Mesothelial cell of epicardium (in vitro differentiated cells): ENCODE measurements around the gene IL1RAPL1. TPM values are rescaled to one million over a fixed set of nuclear protein-coding genes. Genes with fewer than 3 reads are reported as not detected.

ENCODE experiments used
- DNase-seq, 2 experiments: peaks; one replicate each; pipeline ENCODE4 v3.0.0; 2021; ENCODE audit warnings: low spot score in 2 of 2; ENCODE audit not compliant: unreplicated experiment in 2 of 2
- H3K27ac Mint-ChIP-seq: 2 replicates; pipeline ENCODE4 v1.8.0; 2021; ENCODE audit warnings: mixed read lengths
- H3K27me3 Mint-ChIP-seq: 2 replicates; pipeline ENCODE4 v1.8.0; 2021; ENCODE audit warnings: low read depth, mixed read lengths
- H3K36me3 Mint-ChIP-seq: 2 replicates; pipeline ENCODE4 v1.8.0; 2021; ENCODE audit warnings: mixed read lengths
- H3K4me1 Mint-ChIP-seq: 2 replicates; pipeline ENCODE4 v1.8.0; 2021; ENCODE audit warnings: mixed read lengths
- H3K4me3 Mint-ChIP-seq: 2 replicates; pipeline ENCODE4 v1.8.0; 2021; ENCODE audit warnings: mild to moderate bottlenecking, moderate library complexity, mixed read lengths
- H3K9me3 Mint-ChIP-seq: 2 replicates; pipeline ENCODE4 v1.8.0; 2021; ENCODE audit warnings: mixed read lengths
- CTCF ChIP-seq: fragments of 200-600 bp; sonication (generic); IDR thresholded peaks from one replicate; pipeline ENCODE4 v1.5.0; 2021; ENCODE audit warnings: antibody characterized with exemption; ENCODE audit not compliant: unreplicated experiment
- total RNA-seq: library from RNA; stranded (reverse); gene quantifications from 3 replicates; pipeline ENCODE4 v1.2.1, GENCODE V29; 2021

IL1RAPL1 gene
- total RNA-seq, 1 donor from 2014 or later, result 17.0 TPM

DNA sequence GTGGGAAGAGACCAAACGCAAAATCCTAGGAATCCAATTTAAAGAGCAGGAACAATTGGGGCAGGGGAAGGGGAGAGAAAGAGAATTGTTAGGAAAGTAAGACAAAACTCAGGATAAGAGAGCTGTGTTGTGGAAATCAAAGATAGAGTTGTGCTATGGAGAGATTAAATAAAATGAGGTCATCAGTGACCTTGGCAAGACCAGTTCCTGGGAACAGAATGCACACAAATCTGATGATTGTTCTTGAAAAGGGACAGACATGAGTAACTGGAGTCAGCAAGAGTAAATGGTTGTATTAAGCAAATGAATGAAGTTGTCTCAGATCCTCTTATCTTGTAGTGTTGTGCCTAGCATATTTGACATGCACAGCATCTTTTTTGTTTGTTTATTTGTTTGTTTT is 267.4 kb downstream of the IL1RAPL1 start:
- H3K36me3 Mint-ChIP-seq, result peaks cover 5% of the 10 kb centered on the region
- no peak for TF ChIP-seq CTCF
- peaks cover 14% of the 10 kb centered on the region for H3K9me3 Mint-ChIP-seq
- H3K27ac Mint-ChIP-seq, result no peak overlapping the region
- no peaks in the 10 kb centered on the region for H3K27me3 Mint-ChIP-seq
- peaks cover 23% of the 10 kb centered on the region for H3K4me1 Mint-ChIP-seq
- DNase-seq, result no peak
- H3K4me3 Mint-ChIP-seq, result no peak overlapping the region

DNA sequence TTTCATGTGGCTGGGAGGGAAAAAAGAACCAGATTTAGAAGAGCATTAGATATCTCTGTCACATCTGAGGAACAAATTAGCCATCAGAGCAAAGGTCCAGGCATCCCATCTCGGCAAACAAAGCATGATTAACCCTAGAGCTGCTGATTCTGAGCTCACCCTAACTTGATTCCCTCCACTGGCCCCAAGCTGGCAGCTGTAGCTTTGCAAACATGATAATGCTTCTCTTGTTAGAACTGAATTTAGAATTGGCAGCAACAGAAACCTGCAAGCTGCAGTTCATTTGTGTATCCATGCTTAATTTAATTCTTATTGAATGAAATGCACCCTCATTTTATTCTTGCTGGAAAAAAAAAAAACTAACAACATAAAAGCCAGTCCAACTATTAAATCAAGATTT is 289.2 kb downstream of the IL1RAPL1 start:
- Mint-ChIP-seq H3K27me3 (no peaks in the 10 kb centered on the region), H3K4me3 (no peak overlapping the region), H3K27ac (no peak overlapping the region), H3K36me3 (peaks cover 4% of the 10 kb centered on the region), H3K4me1 (peaks cover 16% of the 10 kb centered on the region), H3K9me3 (peaks cover 5% of the 10 kb centered on the region)
- no peak for DNase-seq
- TF ChIP-seq CTCF, result no peak

DNA sequence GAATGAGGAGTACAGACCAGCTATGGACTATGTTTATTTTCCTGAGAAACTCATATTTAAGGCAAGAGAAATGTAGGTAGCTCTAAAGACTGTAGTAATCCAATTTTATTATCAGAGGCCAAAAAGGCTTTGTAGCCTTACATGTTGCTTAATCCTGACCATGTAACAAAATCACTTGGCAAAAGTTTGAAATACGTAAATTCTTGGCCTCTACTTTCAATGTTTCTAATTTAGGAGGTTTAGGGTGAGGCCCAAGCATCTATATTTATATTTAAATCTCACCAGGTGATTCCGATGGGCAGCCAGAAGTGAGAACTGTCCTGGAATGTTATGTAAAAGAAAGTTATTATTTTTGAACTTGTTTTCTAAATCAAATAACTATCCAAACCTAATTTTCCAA is 289.7 kb downstream of the IL1RAPL1 start:
- Mint-ChIP-seq H3K27ac (no peak overlapping the region), H3K27me3 (no peaks in the 10 kb centered on the region), H3K4me3 (no peak overlapping the region), H3K9me3 (peaks cover 10% of the 10 kb centered on the region), H3K36me3 (peaks cover 9% of the 10 kb centered on the region), H3K4me1 (peaks cover 15% of the 10 kb centered on the region)
- DNase-seq, result no peak
- TF ChIP-seq CTCF, result no peak

DNA sequence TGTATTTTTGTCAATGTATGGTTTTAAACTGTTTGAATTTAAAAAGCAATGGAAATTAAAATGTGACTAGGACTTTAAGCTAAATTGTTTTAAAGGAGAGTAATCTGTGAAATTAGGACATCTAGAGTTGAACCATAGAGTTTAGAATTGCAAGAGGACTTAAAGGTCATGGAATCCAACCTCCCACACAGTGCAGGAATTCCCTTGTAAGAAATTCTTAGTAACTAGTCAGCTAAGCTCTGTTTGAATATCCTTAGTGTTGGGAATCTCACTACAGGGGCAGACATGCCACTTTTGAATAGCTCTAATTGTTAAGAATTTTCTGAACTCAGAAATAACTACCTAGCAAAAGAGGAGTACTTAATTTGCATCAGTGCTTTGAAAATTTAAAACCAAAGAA is 292.9 kb downstream of the IL1RAPL1 start:
- peaks cover 9% of the 10 kb centered on the region for H3K36me3 Mint-ChIP-seq

DNA sequence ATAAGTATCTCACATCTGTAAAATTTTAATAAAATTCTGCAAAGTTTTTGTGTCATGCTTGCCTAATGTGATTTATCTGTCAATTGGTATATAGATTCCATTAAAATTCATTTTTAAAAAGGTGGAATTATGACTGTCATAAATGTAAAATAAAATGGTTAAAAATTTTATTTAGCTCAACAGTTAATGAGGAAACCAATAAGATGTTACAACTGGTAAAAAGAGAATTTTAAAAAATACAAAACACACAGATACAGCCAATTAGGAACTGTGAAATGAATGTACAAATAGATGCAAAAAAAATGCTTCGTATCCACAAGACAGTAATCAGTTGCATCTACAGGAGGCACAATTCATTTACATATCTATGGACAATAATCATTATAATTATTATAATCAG is 297.6 kb downstream of the IL1RAPL1 start:
- peaks cover 9% of the 10 kb centered on the region for H3K36me3 Mint-ChIP-seq
- H3K27me3 Mint-ChIP-seq, result no peaks in the 10 kb centered on the region
- TF ChIP-seq CTCF, result no peak

More for the DNA sequence above, 292.9 kb downstream of the IL1RAPL1 start:
- peak overlapping the region; percentile 13 for H3K27ac Mint-ChIP-seq
- H3K4me3 Mint-ChIP-seq, result no peak overlapping the region
- TF ChIP-seq CTCF, result no peak
- H3K4me1 Mint-ChIP-seq, result peaks cover 15% of the 10 kb centered on the region
- H3K27me3 Mint-ChIP-seq, result no peaks in the 10 kb centered on the region
- H3K9me3 Mint-ChIP-seq, result peaks cover 10% of the 10 kb centered on the region
- no peak for DNase-seq

GRCh38 chrX:28888416-28888815 is 301.2 kb downstream of the IL1RAPL1 start:
- Mint-ChIP-seq H3K27me3 (no peaks in the 10 kb centered on the region), H3K36me3 (no peaks in the 10 kb centered on the region), H3K4me3 (no peak overlapping the region), H3K4me1 (no peaks in the 10 kb centered on the region), H3K27ac (no peak overlapping the region), H3K9me3 (no peaks in the 10 kb centered on the region)
- TF ChIP-seq CTCF, result no peak
- no peak for DNase-seq

More for the DNA sequence above, 297.6 kb downstream of the IL1RAPL1 start:
- Mint-ChIP-seq H3K4me3 (no peak overlapping the region), H3K4me1 (peaks cover 5% of the 10 kb centered on the region), H3K9me3 (peaks cover 10% of the 10 kb centered on the region), H3K27ac (no peak overlapping the region)
- DNase-seq, result no peak
